OCI-LY3 (cell line): ENCODE measurements around the gene KDM1B.

Source experiments
- H2AFZ ChIP-seq: fragments of 200-600, 300-600 bp; shearing (Covaris generic); 2 replicates; pipeline ENCODE4 v1.6.0; 2014; ENCODE audit warnings: antibody characterized with exemption, low read depth, low read length
- H3K27ac ChIP-seq: fragments of 200-600, 300-600 bp; sonication (generic); 2 replicates; pipeline ENCODE4 v1.5.1; 2014; ENCODE audit warnings: mild to moderate bottlenecking, low read length, moderate library complexity, mixed read lengths
- H3K27me3 ChIP-seq: fragments of 200-600, 300-600 bp; sonication (generic); 2 replicates; pipeline ENCODE4 v1.6.1; 2014; ENCODE audit warnings: low read depth, low read length, mixed read lengths
- H3K36me3 ChIP-seq: fragments of 200-600, 300-600 bp; sonication (generic); replicated peaks from 2 replicates; pipeline ENCODE3; 2014; ENCODE audit warnings: low read depth, low read length, mixed read lengths
- H3K4me1 ChIP-seq: fragments of 300-600, 200-600 bp; sonication (generic); 2 replicates; pipeline ENCODE4 v1.6.1; 2014; ENCODE audit warnings: low read length, mixed read lengths
- H3K4me2 ChIP-seq: fragments of 200-600, 300-600 bp; sonication (generic); 2 replicates; pipeline ENCODE4 v1.6.1; 2014; ENCODE audit warnings: low read length, mixed read lengths
- H3K4me3 ChIP-seq: fragments of 300-600, 200-600 bp; sonication (generic); 2 replicates; pipeline ENCODE4 v1.5.1; 2014; ENCODE audit warnings: antibody characterized with exemption, mild to moderate bottlenecking, low read length, moderate library complexity
- H3K79me2 ChIP-seq: fragments of 300-600, 200-600 bp; shearing (Covaris generic); 2 replicates; pipeline ENCODE4 v1.6.1; 2014; ENCODE audit warnings: mild to moderate bottlenecking, low read length, mixed read lengths
- H3K9ac ChIP-seq: fragments of 300-600, 200-600 bp; shearing (Covaris generic); 2 replicates; pipeline ENCODE4 v1.6.0; 2014; ENCODE audit warnings: mild to moderate bottlenecking, low read length, moderate library complexity
- H3K9me3 ChIP-seq: fragments of 200-600, 300-600 bp; shearing (Covaris generic); 2 replicates; pipeline ENCODE4 v1.6.1; 2014; ENCODE audit warnings: low read length, mixed read lengths; ENCODE audit not compliant: insufficient read depth
- H4K20me1 ChIP-seq: fragments of 200-600, 300-600 bp; sonication (generic); 2 replicates; pipeline ENCODE4 v1.6.1; 2016; ENCODE audit warnings: low read length, mixed read lengths; ENCODE audit not compliant: insufficient read depth
- CTCF ChIP-seq: fragments of 200-600, 300-600 bp; sonication (generic); IDR thresholded peaks from 2 replicates; pipeline ENCODE4 v1.5.1; 2014; ENCODE audit warnings: antibody characterized with exemption, low read length, low read depth
- EZH2phosphoT487 ChIP-seq: fragments of 200-600 bp; shearing (Covaris generic); IDR thresholded peaks from 2 replicates; pipeline ENCODE4 v1.6.1; 2018; ENCODE audit warnings: antibody characterized with exemption, mixed run types, low read depth

KDM1B gene

DNA sequence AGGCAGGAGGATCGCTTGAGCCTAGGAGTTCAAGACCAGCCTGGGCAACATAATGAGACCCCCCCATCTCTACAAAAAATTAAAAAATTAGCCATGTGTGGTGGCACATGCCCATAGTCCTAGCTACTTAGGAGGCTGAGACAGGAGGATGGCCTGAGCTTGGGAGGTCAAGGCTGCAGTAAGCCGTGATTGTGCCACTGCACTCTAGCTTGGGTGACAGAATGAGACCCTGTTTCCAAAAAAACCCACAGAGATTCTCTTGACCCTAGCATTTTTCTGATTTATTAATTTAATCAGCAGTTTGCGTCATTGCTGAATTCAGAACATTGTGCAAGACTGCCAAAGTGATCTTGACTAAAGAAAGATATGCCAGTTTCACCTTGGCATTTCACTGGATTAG, 36.8 kb downstream of the KDM1B start:
- Histone ChIP-seq H3K36me3 (peaks cover 2% of the 10 kb centered on the region), H3K9me3 (no peaks in the 10 kb centered on the region), H3K9ac (no peak overlapping the region), H3K4me2 (no peak overlapping the region), H3K79me2 (no peaks in the 10 kb centered on the region), H3K4me1 (peaks cover under 1% of the 10 kb centered on the region), H4K20me1 (no peaks in the 10 kb centered on the region), H2AFZ (no peak overlapping the region), H3K27me3 (no peaks in the 10 kb centered on the region), H3K27ac (no peak overlapping the region), H3K4me3 (no peak overlapping the region)
- no peak for TF ChIP-seq CTCF

- Histone ChIP-seq H3K27me3 (no peaks in the 10 kb centered on the region), H3K36me3 (peaks cover 7% of the 10 kb centered on the region), H3K4me3 (no peak overlapping the region), H3K79me2 (no peaks in the 10 kb centered on the region), H3K4me1 (peaks cover 7% of the 10 kb centered on the region), H3K9me3 (no peaks in the 10 kb centered on the region), H3K9ac (no peak overlapping the region), H2AFZ (no peak overlapping the region), H4K20me1 (no peaks in the 10 kb centered on the region), H3K4me2 (no peak overlapping the region), H3K27ac (no peak overlapping the region)
- TF ChIP-seq EZH2phosphoT487 (no peak), CTCF (no peak)
Measured at GRCh38 chr6:18203786-18204185, 48.6 kb downstream of the KDM1B start.

- Histone ChIP-seq H3K27me3 (no peaks in the 10 kb centered on the region), H3K4me3 (no peak overlapping the region), H3K4me2 (no peak overlapping the region), H3K9ac (no peak overlapping the region), H4K20me1 (no peaks in the 10 kb centered on the region), H3K4me1 (peaks cover 7% of the 10 kb centered on the region), H3K36me3 (peaks cover 7% of the 10 kb centered on the region), H3K79me2 (no peaks in the 10 kb centered on the region), H3K27ac (no peak overlapping the region), H2AFZ (no peak overlapping the region), H3K9me3 (no peaks in the 10 kb centered on the region)
- TF ChIP-seq CTCF (no peak), EZH2phosphoT487 (no peak)
Measured at GRCh38 chr6:18204691-18205090, 49.5 kb downstream of the KDM1B start.

- Histone ChIP-seq H3K4me1 (peaks cover 9% of the 10 kb centered on the region), H4K20me1 (no peaks in the 10 kb centered on the region), H3K4me2 (no peak overlapping the region), H3K79me2 (no peaks in the 10 kb centered on the region), H3K9ac (no peak overlapping the region), H2AFZ (no peak overlapping the region), H3K4me3 (no peak overlapping the region), H3K36me3 (peaks cover 2% of the 10 kb centered on the region), H3K9me3 (no peaks in the 10 kb centered on the region), H3K27me3 (no peaks in the 10 kb centered on the region), H3K27ac (no peak overlapping the region)
- TF ChIP-seq EZH2phosphoT487 (no peak), CTCF (no peak)
Measured at GRCh38 chr6:18206591-18206990, 51.4 kb downstream of the KDM1B start.
